HG03460 (cell line): ENCODE data around the gene PPP1R9B.

Experiments used
- ATAC-seq: cut with Tn5 transposase; IDR thresholded peaks from one replicate; pipeline ENCODE4 v1.9.1; 2021; ENCODE audit not compliant: unreplicated experiment

The PPP1R9B gene

GRCh38 chr17:50129353-50129727 lies 21.1 kb downstream of the PPP1R9B start:
- ATAC-seq, result no peak

GRCh38 chr17:50128441-50129352 lies 21.8 kb downstream of the PPP1R9B start:
- ATAC-seq, result no peak

- no peak for ATAC-seq
Observed at GRCh38 chr17:50127697-50128361, 22.6 kb downstream of the PPP1R9B start.

DNA sequence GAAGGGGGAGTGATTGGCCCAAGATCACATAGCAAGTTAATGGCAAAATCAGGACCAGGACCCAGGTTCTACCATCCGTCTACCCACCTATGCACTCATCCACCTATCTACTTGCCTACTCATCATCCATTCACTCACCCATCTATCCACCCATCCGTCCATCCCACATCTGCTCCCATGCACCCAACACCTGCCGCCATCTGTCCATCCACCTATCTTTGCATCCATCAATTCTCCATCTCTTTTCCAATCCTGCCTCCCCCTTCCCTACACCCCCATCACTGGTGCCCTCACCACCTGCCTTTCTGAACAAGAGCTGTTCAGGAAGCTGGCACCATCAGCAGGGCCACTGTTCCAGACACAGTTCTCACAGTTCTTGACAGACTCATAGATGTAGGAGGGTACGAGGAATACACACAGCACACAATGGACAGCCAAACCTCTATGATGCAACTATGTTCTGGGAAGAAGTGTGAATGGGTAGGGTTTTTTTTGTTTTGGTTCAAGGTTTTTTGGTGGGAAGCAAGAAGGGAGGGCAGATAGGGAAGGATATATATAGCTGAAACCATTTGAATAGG lies 25.0 kb downstream of the PPP1R9B start:
- no peak for ATAC-seq

GRCh38 chr17:50123649-50124349 lies 26.7 kb downstream of the PPP1R9B start:
- ATAC-seq, result no peak

DNA sequence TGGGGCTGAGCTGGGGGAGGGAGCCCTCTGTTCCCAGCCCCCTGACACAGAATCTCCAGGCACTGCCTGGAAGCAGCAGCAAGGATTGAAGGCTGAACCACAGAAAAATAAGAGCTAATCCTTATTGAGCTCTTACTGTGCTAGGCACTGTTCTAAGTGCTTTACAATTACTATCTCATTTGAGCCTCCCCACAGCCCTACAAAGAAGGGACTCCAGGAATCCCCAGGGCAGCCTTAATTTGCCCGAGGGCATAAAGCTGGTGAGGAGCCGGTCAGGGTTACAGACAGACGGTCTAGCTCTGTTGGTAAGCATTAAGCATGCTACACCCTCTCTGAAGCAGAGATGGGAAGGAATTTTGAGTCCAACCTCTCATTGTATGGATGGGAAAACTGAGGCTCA lies 27.5 kb downstream of the PPP1R9B start:
- no peak for ATAC-seq

GRCh38 chr17:50120475-50121253 lies 29.8 kb downstream of the PPP1R9B start:
- ATAC-seq, result no peak

DNA sequence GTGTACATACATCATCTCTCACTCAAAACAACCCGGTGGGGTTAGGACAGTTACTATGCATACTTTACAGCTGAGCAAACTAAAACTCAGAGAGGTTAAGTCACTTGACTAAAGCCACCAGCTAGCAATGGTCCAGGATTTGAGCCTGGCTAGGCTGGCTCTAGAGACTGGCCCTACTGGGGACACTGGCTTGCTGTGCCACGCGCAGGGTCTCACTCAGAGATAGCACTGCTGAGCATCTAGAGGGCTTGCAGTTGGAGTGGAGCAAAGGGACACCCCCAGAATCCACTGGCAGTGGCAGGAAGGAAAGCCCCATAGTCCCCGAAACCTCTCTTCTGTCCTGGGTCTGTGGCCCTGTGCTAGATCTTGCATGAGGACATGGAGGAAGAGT lies 31.7 kb downstream of the PPP1R9B start:
- no peak for ATAC-seq

DNA sequence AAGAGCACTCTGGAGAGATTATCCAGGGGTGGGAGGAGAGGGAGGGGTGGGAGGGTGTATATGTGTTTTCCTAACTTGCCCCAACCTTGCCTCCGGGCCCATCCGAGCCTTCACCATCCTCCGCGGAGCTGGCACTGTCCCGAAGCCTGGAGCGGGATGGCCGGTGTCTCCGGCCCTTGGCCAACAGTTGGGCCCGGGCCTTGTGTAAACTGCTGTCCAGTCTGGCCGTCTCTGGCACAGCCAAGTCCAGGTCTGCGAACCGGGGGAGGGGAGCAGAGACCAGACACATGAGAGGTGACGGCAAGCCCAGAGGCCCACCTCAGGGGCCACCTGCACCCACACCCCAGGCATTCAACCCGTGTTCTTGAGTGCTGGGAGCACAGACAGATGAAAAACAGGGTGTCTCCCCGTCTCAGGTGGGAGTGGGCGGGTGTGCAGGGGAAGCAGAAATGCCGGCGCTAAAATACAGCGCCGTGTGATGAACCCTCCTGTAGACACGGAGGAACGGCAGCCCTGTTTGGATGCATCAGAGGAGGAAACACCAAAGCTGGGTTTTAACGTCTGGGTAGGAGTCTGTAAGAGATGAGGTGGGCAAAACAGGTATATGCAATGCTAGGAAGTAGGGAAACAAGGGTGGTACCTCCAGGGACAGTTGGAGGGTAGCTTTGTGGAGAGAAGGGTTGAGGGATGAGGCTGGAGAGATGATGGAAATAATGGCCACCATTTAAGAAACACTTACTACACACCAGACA lies 32.2 kb downstream of the PPP1R9B start:
- no peak for ATAC-seq

- no peak for ATAC-seq
Observed at GRCh38 chr17:50117202-50118051, 33.0 kb downstream of the PPP1R9B start.

GRCh38 chr17:50115756-50116155 lies 34.7 kb downstream of the PPP1R9B start:
- no peak for ATAC-seq

DNA sequence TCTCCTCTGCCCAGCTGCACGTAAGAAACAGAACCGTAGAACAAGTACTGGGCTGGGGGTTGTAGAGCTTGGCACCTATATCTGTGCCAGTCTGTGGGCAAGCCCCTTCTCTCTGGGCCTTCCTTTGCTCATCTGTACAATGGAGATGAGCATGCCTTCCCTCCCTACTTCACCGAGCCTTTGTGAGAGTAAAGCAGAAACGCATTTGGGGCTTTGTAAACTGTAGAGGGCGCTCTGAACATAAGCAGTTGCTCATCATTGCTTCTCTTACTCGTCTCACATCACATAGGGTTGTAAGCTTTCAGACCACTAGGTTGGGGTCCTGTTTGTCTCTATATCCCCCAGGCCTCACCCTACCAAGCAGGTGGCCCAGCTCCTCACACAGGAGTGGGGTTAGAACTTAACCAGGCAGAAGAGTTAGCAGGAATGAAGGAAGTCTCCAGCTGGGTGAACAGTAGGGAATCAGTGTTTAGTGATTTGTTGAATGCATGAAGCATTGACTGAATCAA lies 35.6 kb downstream of the PPP1R9B start:
- no peak for ATAC-seq

DNA sequence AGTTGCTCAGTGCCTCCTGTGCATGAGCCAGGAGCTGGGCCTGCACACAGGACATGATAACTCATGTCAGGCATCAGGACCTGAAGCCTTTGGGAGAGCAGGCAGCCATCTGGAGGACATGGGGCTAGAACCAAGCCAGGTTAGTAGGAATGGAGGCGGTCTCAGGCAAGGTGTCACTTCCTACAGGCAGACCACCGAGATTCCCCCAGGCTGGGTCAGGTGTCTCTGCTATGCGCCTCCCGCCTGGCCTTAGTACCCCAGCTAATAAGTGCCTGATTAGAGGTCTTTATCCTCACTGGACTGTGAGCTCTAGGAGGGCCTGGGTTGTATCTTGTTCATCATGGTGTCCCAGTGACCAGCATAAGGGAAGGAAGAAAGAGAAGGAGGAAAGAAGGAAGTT lies 36.1 kb downstream of the PPP1R9B start:
- ATAC-seq, result no peak

- no peak for ATAC-seq
Observed at GRCh38 chr17:50113624-50114320, 36.7 kb downstream of the PPP1R9B start.

GRCh38 chr17:50112694-50113093 lies 37.8 kb downstream of the PPP1R9B start:
- no peak for ATAC-seq

DNA sequence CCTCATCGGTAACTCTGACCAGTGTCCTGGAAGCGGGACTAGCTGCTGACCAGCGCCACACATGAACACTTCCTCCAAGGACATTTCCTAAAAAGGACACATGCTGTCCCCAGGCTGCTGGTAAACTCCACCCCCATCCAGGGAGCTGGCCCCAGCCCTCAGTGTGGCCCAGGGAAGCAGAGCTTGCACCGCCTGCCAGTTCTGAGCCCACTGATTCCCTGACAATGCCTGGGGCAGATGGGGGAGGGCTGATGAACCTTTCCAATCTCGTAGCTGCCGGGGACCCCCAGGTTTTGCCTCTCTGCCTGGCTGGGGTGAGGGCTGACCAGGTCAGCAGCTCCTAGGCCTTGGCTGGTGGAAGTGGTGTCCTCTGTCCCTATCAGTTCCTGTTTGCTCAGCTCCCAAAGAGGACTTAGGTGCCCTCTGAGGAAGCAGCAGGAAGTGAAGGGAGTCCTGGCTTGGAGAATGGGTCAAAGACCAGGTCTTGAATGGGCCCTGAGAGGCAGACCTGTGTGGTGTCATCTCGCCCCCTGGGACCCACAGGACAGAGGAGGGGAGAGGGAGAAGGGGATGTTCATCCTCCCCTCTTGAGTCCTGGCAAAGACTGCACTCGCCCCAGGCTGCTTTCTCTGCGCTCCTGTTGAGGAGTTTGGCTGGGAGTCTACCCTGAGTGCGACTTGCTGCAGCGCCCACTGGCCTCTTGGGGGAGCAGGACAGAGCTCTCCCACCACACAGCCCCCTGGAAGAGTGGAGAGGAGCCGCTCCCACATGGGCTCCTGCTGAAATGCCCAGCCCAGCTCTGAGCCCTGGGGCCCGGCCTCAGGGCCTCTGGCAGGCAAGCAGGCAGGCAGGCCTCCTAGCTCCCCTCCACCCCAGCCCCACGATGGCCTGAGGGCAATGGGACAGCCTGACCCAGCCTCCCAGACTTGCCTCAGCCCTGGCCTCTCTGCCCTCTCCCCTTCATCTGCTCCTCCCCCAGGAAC lies 38.5 kb downstream of the PPP1R9B start:
- no peak for ATAC-seq
